Stimulated activated CD4-positive, alpha-beta T cell treated with anti-CD3 and anti-CD28 coated beads, Interleukin-12 subunit alpha, Interleukin-12 subunit beta, amount 100 ng/mL, for 24 hours (primary cell): Measurements from ENCODE around the gene CCL5.
"Not testable (repeated sequence)": the region's sequence is repeated elsewhere in the genome, so short reads cannot be mapped to it uniquely, and the experiment has no call there.

Experiments
- DNase-seq, 2 experiments: peaks; one replicate each; pipeline ENCODE4 v3.0.0-alpha.2; 2020; ENCODE audit warnings: low read depth in 2 of 2

Gene CCL5

GRCh38 chr17:35898283-35899070 lies 18.3 kb upstream of the CCL5 start:
- no peak for DNase-seq

- not testable (repeated sequence) for DNase-seq
These were observed 17.6 kb upstream of the CCL5 start for GRCh38 chr17:35897772-35898171.

GRCh38 chr17:35895636-35896587 lies 15.8 kb upstream of the CCL5 start:
- DNase-seq, result no peak

GRCh38 chr17:35894206-35894605 lies 14.0 kb upstream of the CCL5 start:
- DNase-seq, result no peak

- DNase-seq, result no peak
These were observed 13.6 kb upstream of the CCL5 start for GRCh38 chr17:35893751-35894150.

GRCh38 chr17:35892091-35893035 lies 12.2 kb upstream of the CCL5 start:
- peak; percentile 22 to 47 for DNase-seq

GRCh38 chr17:35891269-35891668 lies 11.1 kb upstream of the CCL5 start:
- DNase-seq, result no peak

- no peak for DNase-seq
These were observed 10.6 kb upstream of the CCL5 start for GRCh38 chr17:35890774-35891155.

GRCh38 chr17:35889818-35890773 lies 9.9 kb upstream of the CCL5 start:
- DNase-seq, result no peak

GRCh38 chr17:35889241-35889640 lies 9.1 kb upstream of the CCL5 start:
- DNase-seq, result no peak

- DNase-seq, result no peak
These were observed 1.8 kb downstream of the CCL5 start for GRCh38 chr17:35878361-35878760.

GRCh38 chr17:35877345-35878029 lies 2.7 kb downstream of the CCL5 start:
- no peak for DNase-seq

GRCh38 chr17:35876534-35876933 lies 3.6 kb downstream of the CCL5 start:
- DNase-seq, result no peak

- DNase-seq, result no peak
These were observed 4.4 kb downstream of the CCL5 start for GRCh38 chr17:35875800-35876139.

GRCh38 chr17:35875072-35875799 lies 4.9 kb downstream of the CCL5 start:
- DNase-seq, result no peak

GRCh38 chr17:35872196-35872980 lies 7.8 kb downstream of the CCL5 start:
- DNase-seq, result no peak

GRCh38 chr17:35870906-35871819 lies 9.0 kb downstream of the CCL5 start:
- DNase-seq, result no peak
